Esophagus squamous epithelium (tissue), 5 donors: Measurements from ENCODE around the gene GLIS1. TPM values are rescaled to one million over a fixed set of nuclear protein-coding genes. Genes with fewer than 3 reads are reported as not detected.

ENCODE experiments used
- DNase-seq: peaks from one replicate; lab custom pipeline; 2025; lab: John Stamatoyannopoulos, UW
- H3K27ac ChIP-seq, 4 donors: fragments of 200-600 bp; sonication (generic); one replicate each; pipeline ENCODE4 v1.5.1; 2016 to 2019; ENCODE audit warnings: mild to moderate bottlenecking in 1 of 4
- H3K27me3 ChIP-seq, 4 donors: fragments of 200-600 bp; sonication (generic); 1 replicate in 3 of 4; 2 replicates in 1 of 4; pipeline versions ENCODE4 v1.5.1 to v1.6.0; 2017 to 2021; ENCODE audit warnings: antibody characterized with exemption in 1 of 4
- H3K36me3 ChIP-seq, 3 donors: fragments of 200-600 bp; sonication (generic); one replicate each; pipeline ENCODE4 v1.5.1; 2016 to 2019
- H3K4me1 ChIP-seq, 3 donors: fragments of 200-600 bp; sonication (generic); one replicate each; pipeline ENCODE4 v1.5.1; 2017 to 2019
- H3K4me3 ChIP-seq, 4 donors: fragments of 200-600 bp; sonication (generic); 1 replicate in 3 of 4; 2 replicates in 1 of 4; pipeline ENCODE4 v1.5.1; 2016 to 2019; ENCODE audit warnings: mild to moderate bottlenecking in 2 of 4, moderate library complexity in 1 of 4
- H3K9me3 ChIP-seq, 3 donors: fragments of 200-600 bp; sonication (generic); one replicate each; pipeline ENCODE4 v1.5.1; 2016 to 2019
- POLR2A ChIP-seq, 4 donors: fragments of 450-650 bp; IDR thresholded peaks; one replicate each; pipeline ENCODE4 v1.6.1; 2017; ENCODE audit warnings: antibody characterized with exemption in 4 of 4, mild to moderate bottlenecking in 4 of 4, moderate library complexity in 3 of 4
- WGBS, 2 donors: methylation state at CpG; one replicate each; pipeline ENCODE4 v1.1.5; 2018; 5-methylcytosine and 5-hydroxymethylcytosine counted together
- intact Hi-C: fragments of 100-400 bp; cut with DNase I; formaldehyde crosslinking; loops from one replicate; pipeline ENCODE4 v1.15.0; 2022
- total RNA-seq, 4 donors: library from RNA; depleted of rRNA; stranded (reverse); fragments of >200 nt; gene quantifications; one replicate each; pipeline ENCODE4 v1.1.0, GENCODE V29; 2016
- TF ChIP-seq, protein P1 (sequence below), 6 experiments: fragments of 450-650 bp in 4 of 6; fragments of 200-600 bp in 2 of 6; sonication (generic) in 2 of 6; IDR thresholded peaks; one replicate each; pipeline ENCODE4 v1.5.1; 2016 to 2019; ENCODE audit warnings: antibody characterized with exemption in 6 of 6, mild to moderate bottlenecking in 4 of 6, moderate library complexity in 4 of 6
- donor health status: DM: yes; HTN: yes; CAD: no.

GLIS1 gene
- total RNA-seq, 4 donors from 2014 or later, result 0.57 TPM; not detected in 3

DNA sequence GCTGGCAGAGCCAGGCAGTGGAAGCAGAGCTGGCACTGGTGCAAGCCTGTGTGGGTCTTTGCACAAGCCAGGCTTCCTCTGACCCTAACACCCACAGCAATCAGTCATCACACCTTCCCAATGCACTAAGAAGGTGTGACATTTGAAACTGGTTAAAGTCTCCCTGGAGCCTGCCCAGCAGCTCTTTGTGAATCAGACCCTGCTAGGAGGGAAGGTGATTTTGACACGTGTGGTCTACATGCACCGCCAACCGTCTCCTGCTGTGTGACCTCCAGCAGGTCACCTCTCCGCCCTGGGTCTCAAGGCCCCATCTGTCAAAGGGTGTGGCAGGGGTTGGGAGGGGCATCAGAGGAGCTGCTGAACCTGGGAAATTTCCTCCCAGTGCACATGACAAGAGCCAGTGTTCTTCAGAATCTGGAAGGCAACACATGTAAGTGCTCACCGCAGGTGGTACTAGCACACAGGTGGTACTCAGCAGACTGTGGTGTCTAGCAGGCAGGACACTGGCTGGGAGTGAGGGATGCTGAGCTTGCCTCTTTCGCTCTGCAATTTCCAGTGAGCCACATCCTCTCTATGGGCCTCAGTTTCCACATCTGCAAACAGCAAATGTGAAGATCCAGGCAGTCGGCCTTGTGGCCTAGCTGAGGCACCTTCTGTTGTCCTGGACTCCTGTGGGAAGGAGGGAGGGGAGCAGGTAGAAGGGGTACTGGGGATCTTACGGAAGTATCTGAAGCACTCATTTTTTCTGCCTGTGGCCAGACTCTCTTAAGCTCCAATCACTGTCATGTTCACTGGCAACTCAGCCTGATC, 156.5 kb downstream of the GLIS1 start:
- Histone ChIP-seq H3K27me3 (no peaks in the 10 kb centered on the region), H3K4me1 (no peaks in the 10 kb centered on the region), H3K36me3 (no peaks in the 10 kb centered on the region), H3K4me3 (no peak overlapping the region), H3K9me3 (no peaks in the 10 kb centered on the region), H3K27ac (no peak overlapping the region)
- WGBS, 2 donors, result 65% methylated on average over 7 of the region's 8 CpGs; no CpG with 5 or more reads in 1 of the 2 donors
- no peak for DNase-seq
- intact Hi-C loops, result no loop called here
- TF ChIP-seq, protein P1, sequence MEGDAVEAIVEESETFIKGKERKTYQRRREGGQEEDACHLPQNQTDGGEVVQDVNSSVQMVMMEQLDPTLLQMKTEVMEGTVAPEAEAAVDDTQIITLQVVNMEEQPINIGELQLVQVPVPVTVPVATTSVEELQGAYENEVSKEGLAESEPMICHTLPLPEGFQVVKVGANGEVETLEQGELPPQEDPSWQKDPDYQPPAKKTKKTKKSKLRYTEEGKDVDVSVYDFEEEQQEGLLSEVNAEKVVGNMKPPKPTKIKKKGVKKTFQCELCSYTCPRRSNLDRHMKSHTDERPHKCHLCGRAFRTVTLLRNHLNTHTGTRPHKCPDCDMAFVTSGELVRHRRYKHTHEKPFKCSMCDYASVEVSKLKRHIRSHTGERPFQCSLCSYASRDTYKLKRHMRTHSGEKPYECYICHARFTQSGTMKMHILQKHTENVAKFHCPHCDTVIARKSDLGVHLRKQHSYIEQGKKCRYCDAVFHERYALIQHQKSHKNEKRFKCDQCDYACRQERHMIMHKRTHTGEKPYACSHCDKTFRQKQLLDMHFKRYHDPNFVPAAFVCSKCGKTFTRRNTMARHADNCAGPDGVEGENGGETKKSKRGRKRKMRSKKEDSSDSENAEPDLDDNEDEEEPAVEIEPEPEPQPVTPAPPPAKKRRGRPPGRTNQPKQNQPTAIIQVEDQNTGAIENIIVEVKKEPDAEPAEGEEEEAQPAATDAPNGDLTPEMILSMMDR (IDR thresholded peaks at IDR 0.05), result no peak
- TF ChIP-seq POLR2A (IDR thresholded peaks at IDR 0.05), result no peak

DNA sequence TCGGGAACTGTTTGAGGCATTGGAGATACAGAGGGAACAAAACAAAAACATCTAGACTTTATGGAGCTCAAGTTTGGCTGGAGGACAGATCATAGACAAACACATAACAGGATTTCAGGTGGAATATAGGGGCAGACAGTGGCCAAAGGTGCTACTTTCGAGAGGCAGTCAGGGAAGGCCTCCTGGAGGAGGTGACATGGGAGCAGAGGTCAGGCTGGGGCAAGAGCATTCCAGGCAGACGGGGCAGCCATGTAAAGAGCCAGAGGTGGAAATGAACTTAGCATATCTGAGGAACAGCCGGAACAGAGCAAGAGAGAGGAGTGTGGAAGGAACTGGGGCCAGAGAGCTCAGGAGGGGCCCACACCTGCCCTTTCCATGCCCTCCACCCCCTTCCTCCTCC, 157.5 kb downstream of the GLIS1 start:
- DNase-seq, result no peak
- Histone ChIP-seq H3K36me3 (no peaks in the 10 kb centered on the region), H3K27ac (no peak overlapping the region), H3K9me3 (no peaks in the 10 kb centered on the region), H3K4me1 (no peaks in the 10 kb centered on the region), H3K27me3 (no peaks in the 10 kb centered on the region), H3K4me3 (no peak overlapping the region)
- WGBS, 2 donors, result 70 to 93% methylated on average over 4 of the region's 4 CpGs
- TF ChIP-seq, protein P1 (IDR thresholded peaks at IDR 0.05), result no peak
- TF ChIP-seq POLR2A (IDR thresholded peaks at IDR 0.05), result no peak
- intact Hi-C loops, result no loop called here

DNA sequence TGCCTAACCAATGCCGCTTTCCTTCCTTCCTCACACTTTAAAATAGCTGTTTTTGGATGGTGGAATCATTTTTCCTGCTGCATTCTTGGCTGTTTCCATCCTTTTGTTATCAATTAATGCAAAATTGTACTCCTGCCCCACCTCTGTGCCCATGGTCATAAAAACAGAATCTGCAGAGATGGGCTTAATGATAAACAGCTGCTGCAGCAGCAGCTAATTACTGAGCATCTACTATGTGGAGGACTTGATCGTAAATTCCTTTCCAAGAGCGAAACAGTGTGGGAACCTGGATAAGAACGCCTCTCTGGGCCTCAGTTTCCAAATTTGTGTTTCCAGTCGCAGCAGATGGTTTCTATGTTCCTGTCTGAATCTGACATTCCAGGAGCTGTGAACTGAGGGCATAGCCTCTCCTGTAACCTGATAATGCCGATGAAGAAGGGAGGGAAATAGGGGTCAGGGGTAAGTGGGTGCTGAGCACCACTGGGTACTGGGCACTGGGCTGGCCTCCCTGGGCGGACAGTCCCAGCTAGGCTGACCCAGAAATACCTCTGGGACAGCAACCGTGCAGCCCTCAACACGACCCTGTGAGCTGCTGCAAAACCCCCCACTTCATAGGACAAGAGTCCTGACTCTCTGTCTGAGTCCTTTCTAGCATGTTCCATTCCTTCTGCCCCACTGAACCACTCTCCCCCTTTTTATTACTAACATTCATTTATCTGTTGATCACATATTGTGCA, 158.1 kb downstream of the GLIS1 start:
- Histone ChIP-seq H3K36me3 (no peaks in the 10 kb centered on the region), H3K9me3 (no peaks in the 10 kb centered on the region), H3K4me3 (no peak overlapping the region), H3K4me1 (no peaks in the 10 kb centered on the region), H3K27me3 (no peaks in the 10 kb centered on the region), H3K27ac (no peak overlapping the region)
- TF ChIP-seq POLR2A (IDR thresholded peaks at IDR 0.05), result no peak
- TF ChIP-seq, protein P1 (IDR thresholded peaks at IDR 0.05), result no peak
- 80 to 83% methylated on average over 8 to 9 of the region's 9 CpGs for WGBS, 2 donors
- no peak for DNase-seq
- intact Hi-C loops, result no loop called here

DNA sequence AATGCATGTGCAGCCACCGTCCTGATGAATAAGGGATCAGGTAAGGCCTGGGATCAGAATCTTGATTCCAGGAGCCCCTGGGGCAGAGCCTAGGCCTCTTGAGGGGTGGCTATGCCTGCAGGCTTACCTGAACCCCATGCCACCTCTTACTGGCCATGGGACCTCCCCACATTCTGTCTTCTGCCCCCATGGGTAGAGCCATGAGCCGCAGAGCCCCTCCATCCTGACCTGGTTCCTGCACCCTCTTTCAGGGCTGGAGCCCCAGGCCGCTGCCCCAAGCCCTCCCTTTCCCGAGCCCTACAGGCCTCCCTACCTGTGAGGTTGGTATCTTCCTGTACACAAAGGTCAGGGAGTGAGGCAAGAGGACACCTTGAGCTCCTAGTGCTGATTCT, 159.0 kb downstream of the GLIS1 start:
- TF ChIP-seq, protein P1 (IDR thresholded peaks at IDR 0.05), result no peak
- TF ChIP-seq POLR2A (IDR thresholded peaks at IDR 0.05), result no peak
- Histone ChIP-seq H3K36me3 (no peaks in the 10 kb centered on the region), H3K27me3 (no peaks in the 10 kb centered on the region), H3K4me1 (no peaks in the 10 kb centered on the region), H3K9me3 (no peaks in the 10 kb centered on the region), H3K4me3 (no peak overlapping the region), H3K27ac (no peak overlapping the region)
- no peak for DNase-seq
- intact Hi-C loops, result no loop called here
- WGBS, 2 donors, result 77 to 79% methylated on average over 3 to 4 of the region's 4 CpGs
